CD14-positive monocyte (primary cell): ENCODE results near the gene GALNT10. TPM values are rescaled to one million over a fixed set of nuclear protein-coding genes. Genes with fewer than 3 reads are reported as not detected.

Experiments used
- DNase-seq, 3 donors: peaks; one replicate each; pipeline ENCODE4 v3.0.0-alpha.2; 2011 to 2022
- H2AFZ ChIP-seq: 2 replicates; pipeline ENCODE4 v1.6.0; 2012; ENCODE audit warnings: mild to moderate bottlenecking, low read depth, low read length, inconsistent platforms; ENCODE audit not compliant: insufficient read depth, poor library complexity, severe bottlenecking
- H3K27ac ChIP-seq, 2 donors: 1 replicate in 1 of 2; 2 replicates in 1 of 2; pipeline ENCODE4 v1.5.1; 2012 to 2013; ENCODE audit warnings: low read length in 2 of 2, control low read depth in 1 of 2, inconsistent platforms in 1 of 2, low read depth in 1 of 2, mild to moderate bottlenecking in 1 of 2
- H3K27me3 ChIP-seq, 2 donors: one replicate each; pipeline versions ENCODE4 v1.6.0 to v1.6.1; 2011 to 2013; ENCODE audit warnings: low read length in 2 of 2; ENCODE audit not compliant: control insufficient read depth in 2 of 2, insufficient read depth in 2 of 2
- H3K36me3 ChIP-seq, 2 donors: replicated peaks in 1 of 2; 1 replicate in 1 of 2; 2 replicates in 1 of 2; pipeline versions ENCODE4 v1.5.1 to v1.6.1; 2012 to 2013; ENCODE audit warnings: low read length in 2 of 2, control low read depth in 1 of 2, inconsistent platforms in 1 of 2, mild to moderate bottlenecking in 1 of 2; ENCODE audit not compliant: insufficient read depth in 2 of 2, control insufficient read depth in 1 of 2
- H3K4me1 ChIP-seq, 2 donors: 1 replicate in 1 of 2; 2 replicates in 1 of 2; pipeline versions ENCODE4 v1.5.1 to v1.6.1; 2012 to 2013; ENCODE audit warnings: low read length in 2 of 2, control low read depth in 1 of 2, inconsistent platforms in 1 of 2, mild to moderate bottlenecking in 1 of 2, moderate library complexity in 1 of 2; ENCODE audit not compliant: insufficient read depth in 2 of 2, control insufficient read depth in 1 of 2
- H3K4me2 ChIP-seq: replicated peaks from 2 replicates; pipeline ENCODE3; 2012; ENCODE audit warnings: low read length, moderate library complexity, mild to moderate bottlenecking; ENCODE audit not compliant: poor library complexity, severe bottlenecking; ENCODE audit errors: extremely low read depth
- H3K4me3 ChIP-seq, 3 experiments: fragments of 200-600 bp in 1 of 3; sonication (generic) in 1 of 3; replicated peaks in 1 of 3; 1 replicate in 2 of 3; 2 replicates in 1 of 3; pipeline ENCODE4 v1.5.1; 2011 to 2013; ENCODE audit warnings: low read length in 3 of 3, mild to moderate bottlenecking in 3 of 3, control low read depth in 2 of 3, low read depth in 2 of 3, inconsistent platforms in 1 of 3, moderate library complexity in 1 of 3
- H3K79me2 ChIP-seq: 2 replicates; pipeline ENCODE4 v1.6.0; 2012; ENCODE audit warnings: mild to moderate bottlenecking, control low read depth, inconsistent platforms, low read length, moderate library complexity; ENCODE audit not compliant: insufficient read depth
- H3K9ac ChIP-seq: 2 replicates; pipeline ENCODE4 v1.6.0; 2017; ENCODE audit warnings: low read length, mild to moderate bottlenecking; ENCODE audit not compliant: insufficient read depth, poor library complexity, severe bottlenecking
- H3K9me3 ChIP-seq, 2 donors: replicated peaks in 1 of 2; 1 replicate in 1 of 2; 2 replicates in 1 of 2; pipeline versions ENCODE4 v1.5.1 to v1.6.1; 2012 to 2013; ENCODE audit warnings: low read length in 2 of 2, control low read depth in 1 of 2; ENCODE audit not compliant: control insufficient read depth in 1 of 2, insufficient read depth in 1 of 2
- H4K20me1 ChIP-seq: 2 replicates; pipeline ENCODE4 v1.6.0; 2012; ENCODE audit warnings: mild to moderate bottlenecking, low read length, control low read depth, moderate library complexity; ENCODE audit not compliant: insufficient read depth
- H3K27ac Mint-ChIP-seq, 7 donors: one replicate each; pipeline ENCODE4 v1.8.0; 2020; ENCODE audit warnings: mild to moderate bottlenecking in 7 of 7, mixed read lengths in 7 of 7, moderate library complexity in 6 of 7, inconsistent platforms in 2 of 7
- H3K27me3 Mint-ChIP-seq, 3 donors: one replicate each; pipeline ENCODE4 v1.8.0; 2021 to 2022; ENCODE audit warnings: low read depth in 3 of 3, mild to moderate bottlenecking in 3 of 3, mixed read lengths in 3 of 3, moderate library complexity in 3 of 3, inconsistent platforms in 1 of 3
- H3K36me3 Mint-ChIP-seq, 2 donors: one replicate each; pipeline ENCODE4 v1.8.0; 2020; ENCODE audit warnings: mixed read lengths in 2 of 2, inconsistent platforms in 1 of 2, mild to moderate bottlenecking in 1 of 2
- H3K4me1 Mint-ChIP-seq: one replicate; pipeline ENCODE4 v1.8.0; 2020; ENCODE audit warnings: mild to moderate bottlenecking, mixed read lengths
- H3K4me3 Mint-ChIP-seq, 2 donors: one replicate each; pipeline ENCODE4 v1.8.0; 2020; ENCODE audit warnings: mild to moderate bottlenecking in 2 of 2, mixed read lengths in 2 of 2, moderate library complexity in 1 of 2
- H3K9me3 Mint-ChIP-seq, 7 donors: one replicate each; pipeline ENCODE4 v1.8.0; 2020 to 2022; ENCODE audit warnings: mixed read lengths in 7 of 7, mild to moderate bottlenecking in 6 of 7, moderate library complexity in 6 of 7, inconsistent platforms in 2 of 7
- WGBS: methylation state at CpG from one replicate; pipeline ENCODE4 v1.1.5; 2013; ENCODE audit warnings: missing lambda C conversion rate; ENCODE audit not compliant: insufficient coverage; 5-methylcytosine and 5-hydroxymethylcytosine counted together
- intact Hi-C, 2 donors: fragments of 100-400 bp; cut with micrococcal nuclease; formaldehyde crosslinking; loops; one replicate each; pipeline versions ENCODE4 v1.15.0 to v1.15.1; 2023
- polyA plus RNA-seq, 3 donors: library from polyadenylated mRNA; depleted of rRNA in 1 of 3; unstranded in 2 of 3; stranded (reverse) in 1 of 3; fragments of 300-500 nt in 2 of 3; fragments of >200 nt in 1 of 3; fragmentation: Illumina TruSeq in 2 of 3; gene quantifications; 1 replicate in 2 of 3; 2 replicates in 1 of 3; pipeline ENCODE4 v1.2.3, GENCODE V29; 2012 to 2021
- TF ChIP-seq, protein P1 (sequence below): fragments of 200-600 bp; IDR thresholded peaks from one replicate; pipeline ENCODE4 v1.8.0; 2022; ENCODE audit warnings: antibody characterized with exemption, mild to moderate bottlenecking

Gene GALNT10
- polyA plus RNA-seq, 3 donors = 6.2 to 11.6 (median 7.3) TPM

DNA sequence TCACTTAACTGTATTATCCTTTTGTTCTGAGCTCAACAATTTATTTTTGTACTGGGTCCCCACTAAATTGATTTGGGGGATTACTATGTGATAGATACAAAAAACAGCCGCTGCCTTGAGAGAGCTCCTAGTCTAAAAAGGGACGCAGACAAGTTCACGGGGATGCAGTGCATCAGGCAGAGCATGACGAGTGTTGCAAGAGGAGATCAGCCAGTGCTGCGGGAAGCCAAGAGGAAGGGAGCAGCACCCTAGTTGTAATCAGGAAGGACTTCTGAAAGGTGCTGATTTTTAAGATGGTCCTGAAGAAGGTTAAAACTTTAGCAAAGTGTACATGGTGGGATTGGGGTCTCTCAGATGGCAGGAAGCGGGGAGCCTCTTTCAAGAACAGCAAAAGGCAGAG lies 15.8 kb downstream of the GALNT10 start:
- peak in 2 of 3 donors; percentile 33 to 52 for DNase-seq
- Mint-ChIP-seq H3K9me3 (peaks cover 0 to 1% (median 0%) of the 10 kb centered on the region in 7 donors), H3K4me1 (peaks cover 13% of the 10 kb centered on the region), H3K27me3 (no peaks in the 10 kb centered on the region), H3K27ac (peak overlapping the region in 2 of 7 donors; percentile 3 to 61), H3K36me3 (peaks cover 26 to 31% of the 10 kb centered on the region in 2 donors), H3K4me3 (peak overlapping the region in 1 of 2 donors; percentile 32)
- Histone ChIP-seq H3K27ac (no peak overlapping the region), H3K9ac (no peak overlapping the region), H3K4me1 (peaks cover 4 to 6% of the 10 kb centered on the region in 2 donors), H3K4me3 (no peak overlapping the region), H3K27me3 (no peaks in the 10 kb centered on the region), H3K4me2 (no peak overlapping the region), H4K20me1 (peaks cover 31% of the 10 kb centered on the region), H3K79me2 (no peaks in the 10 kb centered on the region), H2AFZ (no peak overlapping the region), H3K36me3 (peaks cover 0 to 26% of the 10 kb centered on the region in 2 donors), H3K9me3 (no peaks in the 10 kb centered on the region)
- intact Hi-C loops = no loop called here
- 23% methylated on average over 6 of the region's 6 CpGs for WGBS
- TF ChIP-seq, protein P1, sequence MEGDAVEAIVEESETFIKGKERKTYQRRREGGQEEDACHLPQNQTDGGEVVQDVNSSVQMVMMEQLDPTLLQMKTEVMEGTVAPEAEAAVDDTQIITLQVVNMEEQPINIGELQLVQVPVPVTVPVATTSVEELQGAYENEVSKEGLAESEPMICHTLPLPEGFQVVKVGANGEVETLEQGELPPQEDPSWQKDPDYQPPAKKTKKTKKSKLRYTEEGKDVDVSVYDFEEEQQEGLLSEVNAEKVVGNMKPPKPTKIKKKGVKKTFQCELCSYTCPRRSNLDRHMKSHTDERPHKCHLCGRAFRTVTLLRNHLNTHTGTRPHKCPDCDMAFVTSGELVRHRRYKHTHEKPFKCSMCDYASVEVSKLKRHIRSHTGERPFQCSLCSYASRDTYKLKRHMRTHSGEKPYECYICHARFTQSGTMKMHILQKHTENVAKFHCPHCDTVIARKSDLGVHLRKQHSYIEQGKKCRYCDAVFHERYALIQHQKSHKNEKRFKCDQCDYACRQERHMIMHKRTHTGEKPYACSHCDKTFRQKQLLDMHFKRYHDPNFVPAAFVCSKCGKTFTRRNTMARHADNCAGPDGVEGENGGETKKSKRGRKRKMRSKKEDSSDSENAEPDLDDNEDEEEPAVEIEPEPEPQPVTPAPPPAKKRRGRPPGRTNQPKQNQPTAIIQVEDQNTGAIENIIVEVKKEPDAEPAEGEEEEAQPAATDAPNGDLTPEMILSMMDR = no peak

DNA sequence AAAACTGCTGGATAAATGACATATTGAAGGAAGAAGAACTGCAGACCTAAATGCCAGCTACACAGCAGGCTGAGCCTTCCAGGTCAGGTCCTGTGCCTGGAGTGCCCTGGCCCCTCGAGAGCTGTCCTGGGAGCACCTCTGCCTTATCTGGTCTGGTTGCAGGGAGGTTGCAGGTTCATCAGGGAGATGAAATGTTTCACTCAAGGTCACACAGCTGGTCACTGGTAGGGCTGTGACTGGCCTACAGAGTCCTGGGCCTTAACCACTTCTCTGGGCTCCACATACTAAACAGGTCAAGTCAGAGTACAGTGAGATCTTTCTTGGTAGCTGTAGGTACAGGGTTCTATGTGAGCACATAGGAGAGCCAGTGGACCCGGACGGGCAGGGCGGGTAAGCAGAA lies 16.7 kb downstream of the GALNT10 start:
- Mint-ChIP-seq H3K4me1 (peaks cover 18% of the 10 kb centered on the region), H3K27me3 (no peaks in the 10 kb centered on the region), H3K27ac (peak overlapping the region in 2 of 7 donors; percentile 26 to 27), H3K36me3 (peaks cover 28 to 35% of the 10 kb centered on the region in 2 donors), H3K9me3 (peaks cover 0 to 1% (median 0%) of the 10 kb centered on the region in 7 donors), H3K4me3 (no peak overlapping the region)
- TF ChIP-seq, protein P1 = no peak
- intact Hi-C loops = no loop called here
- H3K27ac ChIP-seq = no peak overlapping the region
- H3K27me3 ChIP-seq = no peaks in the 10 kb centered on the region
- peaks cover 0 to 30% of the 10 kb centered on the region in 2 donors for H3K36me3 ChIP-seq
- 89% methylated on average over 3 of the region's 4 CpGs for WGBS
- no peak overlapping the region for H3K4me3 ChIP-seq
- no peaks in the 10 kb centered on the region for H3K79me2 ChIP-seq
- no peak overlapping the region for H3K4me2 ChIP-seq
- H4K20me1 ChIP-seq = peaks cover 28% of the 10 kb centered on the region
- H2AFZ ChIP-seq = no peak overlapping the region
- H3K9me3 ChIP-seq = no peaks in the 10 kb centered on the region
- no peak for DNase-seq
- peaks cover 4 to 6% of the 10 kb centered on the region in 2 donors for H3K4me1 ChIP-seq
- no peak overlapping the region for H3K9ac ChIP-seq
